K562 (cell line): Measurements from ENCODE around the gene ITPRID2. TPM values are rescaled to one million over a fixed set of nuclear protein-coding genes. Genes with fewer than 3 reads are reported as not detected.

Experiments used
- ARID3B ChIP-seq: fragments of 250-450 bp; sonication (Bioruptor Pico); IDR thresholded peaks from 2 replicates; pipeline ENCODE4 v1.4.0; 2020; ENCODE audit warnings: borderline replicate concordance
- DPF2 ChIP-seq: fragments of 450-650 bp; IDR thresholded peaks from 2 replicates; pipeline ENCODE4 v1.6.1; 2016
- EGR1 ChIP-seq: fragments of 450-650 bp; conservative IDR thresholded peaks from 2 replicates; pipeline ENCODE4 v1.6.1; 2017; ENCODE audit warnings: mild to moderate bottlenecking
- ELF4 ChIP-seq: fragments of 450-650 bp; formaldehyde crosslinking; IDR thresholded peaks from 2 replicates; pipeline ENCODE4 v1.4.0; 2022; ENCODE audit warnings: missing genetic modification characterization
- HMG20A ChIP-seq: fragments of 450-650 bp; formaldehyde crosslinking; conservative IDR thresholded peaks from 2 replicates; pipeline ENCODE4 v1.4.0; 2020; ENCODE audit warnings: mild to moderate bottlenecking, mixed read lengths
- NBN ChIP-seq: fragments of 450-650 bp; IDR thresholded peaks from 2 replicates; pipeline ENCODE4 v1.6.1; 2016; ENCODE audit warnings: low read depth, mild to moderate bottlenecking
- NCOA1 ChIP-seq: fragments of 450-650 bp; IDR thresholded peaks from 2 replicates; pipeline ENCODE4 v1.6.1; 2016; ENCODE audit warnings: low read depth
- NFYB ChIP-seq: IDR thresholded peaks from 2 replicates; pipeline ENCODE4 v1.6.1; 2011; ENCODE audit warnings: mild to moderate bottlenecking, moderate library complexity; ENCODE audit not compliant: insufficient read length; ENCODE audit errors: extremely low read depth
- SMARCB1 ChIP-seq: IDR thresholded peaks from 2 replicates; pipeline ENCODE4 v1.6.1; 2011; ENCODE audit warnings: improper control_type of control experiment, low read depth; ENCODE audit not compliant: insufficient read length
- THAP12 ChIP-seq: fragments of 250-450 bp; sonication (Bioruptor Pico); IDR thresholded peaks from 2 replicates; pipeline ENCODE4 v1.9.0; 2021; ENCODE audit warnings: mild to moderate bottlenecking, inconsistent platforms
- ZNF277 ChIP-seq: fragments of 250-450 bp; sonication (Bioruptor Pico); IDR thresholded peaks from 2 replicates; pipeline ENCODE4 v1.8.0; 2022; ENCODE audit warnings: inconsistent platforms, mild to moderate bottlenecking, moderate library complexity, borderline replicate concordance
- ZNF407 ChIP-seq: fragments of 450-650 bp; IDR thresholded peaks from 2 replicates; pipeline ENCODE4 v1.6.1; 2016; ENCODE audit warnings: low read depth
- polyA plus RNA-seq, 8 experiments: library from polyadenylated mRNA; depleted of rRNA in 4 of 8; stranded (reverse) in 5 of 8; unstranded in 3 of 8; fragments of >200 nt; fragmentation: Nextera tagmentation in 2 of 8; fragmentation: Illumina TruSeq in 1 of 8; extraction: Ambion mirVana in 2 of 8; extraction: Trizol in 1 of 8; gene quantifications; 2 replicates each; pipeline versions ENCODE4 v1.2.1 to v1.2.3, GENCODE V29; 2011 to 2014; ENCODE audit warnings: inconsistent platforms in 1 of 8, missing spikeins in 1 of 8
- total RNA-seq, 7 experiments: library from RNA; depleted of rRNA in 6 of 7; stranded (reverse); fragments of >200 nt in 6 of 7; fragmentation: Illumina TruSeq in 2 of 7; extraction: Trizol in 2 of 7; gene quantifications; 2 replicates each; pipeline versions ENCODE4 v1.2.1 to v1.2.3, GENCODE V29; 2011 to 2021; ENCODE audit warnings: low replicate concordance in 1 of 7

ITPRID2 gene
- total and polyA plus RNA-seq, 9 of the 15 experiments (the other 6 are each of a cell fraction or from before 2014, with no cell fraction given) = 18.5 to 77.8 (median 52.0) TPM

- TF ChIP-seq SMARCB1 (no peak), NBN (no peak), ZNF407 (no peak), ARID3B (no peak), ELF4 (CRISPR knock-in tag) (no peak), ZNF277 (CRISPR knock-in tag) (no peak), NCOA1 (0 out of 2 replicates have a peak, but pooled peaks have one; percentile 32), EGR1 (peak; percentile 58), NFYB (no peak), THAP12 (CRISPR knock-in tag) (no peak), DPF2 (no peak), HMG20A (no peak)
Measured at GRCh38 chr2:181891966-181892798, 652 bp downstream of the ITPRID2 start (continued).
